Endothelial cell of umbilical vein (primary cell): ENCODE measurements around the gene CCDC60. TPM values are rescaled to one million over a fixed set of nuclear protein-coding genes. Genes with fewer than 3 reads are reported as not detected.

Experiments
- BruUV-seq: library from RNA; stranded (reverse); fragments of 400-500 nt; replicated peaks from 2 replicates; lab custom pipeline; 2021; lab: Mats Ljungman, UMichigan
- CTCF ChIA-PET: fragments of 300-600, 350-600 bp; sonication (Branson Sonifier 250); formaldehyde crosslinking; loops from one replicate; lab custom pipeline; 2021; ENCODE audit warnings: antibody characterized with exemption, inconsistent platforms; lab: Charles Lee
- POLR2A ChIA-PET: fragments of 300-600, 350-600 bp; sonication (Branson Sonifier 250); formaldehyde crosslinking; loops from one replicate; lab custom pipeline; 2021; ENCODE audit warnings: antibody characterized with exemption, inconsistent platforms; lab: Charles Lee
- DNase-seq: peaks from one replicate; pipeline ENCODE4 v3.0.0-alpha.2; 2011; ENCODE audit warnings: low read depth, low spot score
- FAIRE-seq: peaks from 2 replicates; lab custom pipeline; 2011; peaks lifted over from hg19 to GRCh38; lab: Jason Lieb, UNC
- H2AFZ ChIP-seq: 2 replicates; pipeline ENCODE4 v1.6.0; 2012; ENCODE audit warnings: low read depth, low read length, control low read depth, inconsistent platforms
- H3K27ac ChIP-seq: 2 replicates; pipeline ENCODE4 v1.5.1; 2011; ENCODE audit warnings: low read depth, mild to moderate bottlenecking, control low read depth, low read length, moderate library complexity; ENCODE audit not compliant: insufficient read depth
- H3K27me3 ChIP-seq, 2 experiments: 2 replicates each; pipeline versions ENCODE4 v1.6.0 to v1.6.1; 2011; ENCODE audit warnings: low read length in 2 of 2, mixed read lengths in 1 of 2; ENCODE audit not compliant: control insufficient read depth in 2 of 2, insufficient read depth in 2 of 2
- H3K36me3 ChIP-seq, 2 experiments: 2 replicates in 1 of 2; 3 replicates in 1 of 2; pipeline ENCODE4 v1.5.1; 2011; ENCODE audit warnings: low read length in 2 of 2, mild to moderate bottlenecking in 1 of 2, moderate library complexity in 1 of 2; ENCODE audit not compliant: control insufficient read depth in 2 of 2, insufficient read depth in 2 of 2; ENCODE audit errors: extremely low read depth in 1 of 2
- H3K4me1 ChIP-seq: 3 replicates; pipeline ENCODE4 v1.5.1; 2011; ENCODE audit warnings: mild to moderate bottlenecking, low read length; ENCODE audit not compliant: control insufficient read depth, insufficient read depth; ENCODE audit errors: extremely low read depth
- H3K4me2 ChIP-seq: 2 replicates; pipeline ENCODE4 v1.6.1; 2011; ENCODE audit warnings: low read length, control low read depth, mixed read lengths; ENCODE audit not compliant: insufficient read depth
- H3K4me3 ChIP-seq, 3 experiments: fragments of 200-600 bp in 1 of 3; sonication (generic), shearing (Covaris generic) in 1 of 3; replicated peaks in 1 of 3; 2 replicates each; pipeline ENCODE4 v1.5.1; 2011 to 2016; ENCODE audit warnings: control low read depth in 3 of 3, low read length in 3 of 3, mild to moderate bottlenecking in 2 of 3, inconsistent platforms in 1 of 3, low read depth in 1 of 3, moderate library complexity in 1 of 3; ENCODE audit not compliant: insufficient read depth in 1 of 3
- H3K79me2 ChIP-seq: 2 replicates; pipeline ENCODE4 v1.6.0; 2012; ENCODE audit warnings: low read length, inconsistent platforms; ENCODE audit not compliant: control insufficient read depth, insufficient read depth
- H3K9ac ChIP-seq: replicated peaks from 2 replicates; pipeline ENCODE3; 2011; ENCODE audit warnings: low read length, control low read depth; ENCODE audit not compliant: insufficient read depth; ENCODE audit errors: extremely low read depth
- H3K9me1 ChIP-seq: replicated peaks from 3 replicates; pipeline ENCODE4 v1.6.0; 2011; ENCODE audit warnings: mild to moderate bottlenecking, low read length; ENCODE audit not compliant: control insufficient read depth, insufficient read depth; ENCODE audit errors: extremely low read depth
- H3K9me3 ChIP-seq: replicated peaks from 2 replicates; pipeline ENCODE4 v1.5.1; 2012; ENCODE audit warnings: low read length, inconsistent platforms; ENCODE audit not compliant: control insufficient read depth, insufficient read depth
- H4K20me1 ChIP-seq: replicated peaks from 2 replicates; pipeline ENCODE3; 2011; ENCODE audit warnings: mild to moderate bottlenecking, low read length; ENCODE audit not compliant: control insufficient read depth, insufficient read depth; ENCODE audit errors: extremely low read depth
- CTCF ChIP-seq, 2 donors: IDR thresholded peaks; 1 replicate in 1 of 2; 2 replicates in 1 of 2; pipeline ENCODE4 v1.5.1; 2011; ENCODE audit warnings: low read length in 2 of 2, mild to moderate bottlenecking in 2 of 2, moderate library complexity in 2 of 2, control low read depth in 1 of 2, inconsistent platforms in 1 of 2, low read depth in 1 of 2; ENCODE audit not compliant: insufficient read depth in 1 of 2; ENCODE audit errors: extremely low read depth in 1 of 2
- EZH2 ChIP-seq: IDR thresholded peaks from 2 replicates; pipeline ENCODE4 v1.6.1; 2012; ENCODE audit warnings: borderline replicate concordance, low read depth, mild to moderate bottlenecking, moderate library complexity, low read length, inconsistent platforms; ENCODE audit not compliant: severe bottlenecking
- FOS ChIP-seq: IDR thresholded peaks from 2 replicates; pipeline ENCODE4 v1.6.1; 2011; ENCODE audit warnings: mild to moderate bottlenecking, low read length, moderate library complexity, borderline replicate concordance; ENCODE audit not compliant: insufficient read depth
- GATA2 ChIP-seq: IDR thresholded peaks from 2 replicates; pipeline ENCODE4 v1.7.0; 2011; ENCODE audit warnings: low read depth, mild to moderate bottlenecking, moderate library complexity, mixed read lengths, low read length; ENCODE audit not compliant: insufficient read length, insufficient read depth
- JUN ChIP-seq: IDR thresholded peaks from 2 replicates; pipeline ENCODE4 v1.6.1; 2011; ENCODE audit warnings: borderline replicate concordance, low read depth; ENCODE audit not compliant: insufficient read length, insufficient read depth
- MAX ChIP-seq: IDR thresholded peaks from 2 replicates; pipeline ENCODE4 v1.6.1; 2011; ENCODE audit not compliant: insufficient read depth, insufficient read length
- MYC ChIP-seq: IDR thresholded peaks from one replicate; pipeline ENCODE4 v1.6.1; 2011; ENCODE audit warnings: mild to moderate bottlenecking, low read depth, low read length
- POLR2A ChIP-seq: IDR thresholded peaks from 2 replicates; pipeline ENCODE4 v1.6.1; 2012; ENCODE audit warnings: low read depth, mild to moderate bottlenecking, control low read depth, low read length
- POLR2AphosphoS5 ChIP-seq: IDR thresholded peaks from 2 replicates; pipeline ENCODE4 v1.6.1; 2012; ENCODE audit warnings: low read depth, mild to moderate bottlenecking, control low read depth, low read length, moderate library complexity; ENCODE audit not compliant: insufficient read depth
- dilution Hi-C: fragments of 300-500 bp; cut with MboI; formaldehyde crosslinking; loops from one replicate; pipeline ENCODE4 v1.15.0; 2019; ENCODE audit warnings: low sequenced_read_pairs; ENCODE audit not compliant: extremely low pct_ligation_motif_present
- intact Hi-C: fragments of 100-400 bp; cut with micrococcal nuclease; formaldehyde crosslinking; loops from one replicate; pipeline ENCODE4 v1.10.0; 2022
- polyA plus RNA-seq, 4 experiments: library from polyadenylated mRNA; depleted of rRNA in 3 of 4; stranded (reverse) in 3 of 4; unstranded in 1 of 4; fragments of >200 nt; gene quantifications; 2 replicates each; pipeline versions ENCODE4 v1.2.1 to v1.2.3, GENCODE V29; 2011 to 2012; ENCODE audit warnings: missing spikeins in 1 of 4
- total RNA-seq: library from RNA; stranded (reverse); gene quantifications from 2 replicates; pipeline ENCODE4 v1.2.3, GENCODE V29; 2021

The CCDC60 gene
- total and polyA plus RNA-seq, 2 donors (not counting 3 experiments of a cell fraction or from before 2014, with no cell fraction given): not detected

- intact Hi-C loops (no loop called here), dilution Hi-C loops (no loop called here)
- TF ChIP-seq CTCF (IDR thresholded peaks at IDR 0.05; ENCODE audit: extremely low read depth in 1 of 2, insufficient read depth in 1 of 2, low read depth in 1 of 2, low read length in 2 of 2): no peak
- TF ChIP-seq EZH2: no peak
- TF ChIP-seq FOS: no peak
- no peak for TF ChIP-seq POLR2AphosphoS5
- no peak for TF ChIP-seq GATA2
- no peak for TF ChIP-seq JUN
- TF ChIP-seq POLR2A: no peak
- TF ChIP-seq MYC: no peak
- no peak for TF ChIP-seq MAX
- Histone ChIP-seq H3K79me2 (no peaks in the 10 kb centered on the region), H2AFZ (no peak overlapping the region), H3K4me2 (no peak overlapping the region), H3K36me3 (no peaks in the 10 kb centered on the region), H3K9ac (no peak overlapping the region), H3K27me3 (no peaks in the 10 kb centered on the region), H3K9me1 (no peaks in the 10 kb centered on the region), H3K4me1 (no peaks in the 10 kb centered on the region), H3K27ac (no peak overlapping the region), H4K20me1 (no peaks in the 10 kb centered on the region), H3K4me3 (no peak overlapping the region), H3K9me3 (no peaks in the 10 kb centered on the region)
- DNase-seq: no peak
- POLR2A ChIA-PET: no interaction called here
- no peak for FAIRE-seq
- BruUV-seq: no TSS peak
- CTCF ChIA-PET: no interaction called here
These were observed 38.5 kb downstream of the CCDC60 start for GRCh38 chr12:119373001-119373400.
